NK-92 (cell line): ENCODE data around the gene GFRA3.
"Not testable (repeated sequence)": the region's sequence is repeated elsewhere in the genome, so short reads cannot be mapped to it uniquely, and the experiment has no call there.

Source experiments
- DNase-seq: peaks from one replicate; lab custom pipeline; 2025; ENCODE audit not compliant: unreplicated experiment; lab: John Stamatoyannopoulos, UW

Gene GFRA3, protein sequence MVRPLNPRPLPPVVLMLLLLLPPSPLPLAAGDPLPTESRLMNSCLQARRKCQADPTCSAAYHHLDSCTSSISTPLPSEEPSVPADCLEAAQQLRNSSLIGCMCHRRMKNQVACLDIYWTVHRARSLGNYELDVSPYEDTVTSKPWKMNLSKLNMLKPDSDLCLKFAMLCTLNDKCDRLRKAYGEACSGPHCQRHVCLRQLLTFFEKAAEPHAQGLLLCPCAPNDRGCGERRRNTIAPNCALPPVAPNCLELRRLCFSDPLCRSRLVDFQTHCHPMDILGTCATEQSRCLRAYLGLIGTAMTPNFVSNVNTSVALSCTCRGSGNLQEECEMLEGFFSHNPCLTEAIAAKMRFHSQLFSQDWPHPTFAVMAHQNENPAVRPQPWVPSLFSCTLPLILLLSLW

DNA sequence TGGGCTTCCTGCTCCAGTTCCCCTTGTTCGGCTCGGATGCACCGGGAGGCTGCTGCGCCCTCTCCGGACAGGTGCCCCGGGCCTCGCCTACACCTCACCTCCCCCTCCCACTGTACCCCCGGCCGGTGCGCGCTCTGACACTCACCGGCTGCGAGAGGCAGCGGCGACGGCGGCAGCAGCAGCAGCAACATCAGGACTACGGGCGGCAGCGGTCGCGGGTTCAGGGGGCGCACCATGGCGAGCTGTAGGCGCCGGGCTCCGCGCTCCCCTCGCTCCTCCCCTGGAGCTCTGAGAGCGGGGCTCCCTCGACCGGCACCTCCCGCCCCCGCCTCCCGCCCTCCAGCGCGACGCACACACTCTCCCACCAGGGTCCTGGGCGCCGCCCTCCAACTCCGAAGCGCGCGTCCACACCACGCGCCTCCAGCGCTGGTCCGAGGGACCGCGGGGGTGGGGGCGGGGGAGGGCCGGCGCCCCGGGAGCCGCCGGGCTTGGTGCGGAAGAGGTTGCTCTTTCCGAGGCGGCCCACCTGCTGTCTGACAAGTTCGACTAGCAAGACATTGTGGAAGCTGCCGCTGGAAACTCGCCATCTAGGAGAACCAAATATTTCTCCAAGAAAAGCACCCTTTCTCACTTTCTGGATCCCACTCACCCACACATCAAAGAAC is at the start of gene GFRA3:
Gene GFRA3, minus strand, starts transcription at position 433 of the 665 bp plus-strand sequence. Its CDS starts 197 bp downstream, at position 236.
- DNase-seq = no peak

DNA sequence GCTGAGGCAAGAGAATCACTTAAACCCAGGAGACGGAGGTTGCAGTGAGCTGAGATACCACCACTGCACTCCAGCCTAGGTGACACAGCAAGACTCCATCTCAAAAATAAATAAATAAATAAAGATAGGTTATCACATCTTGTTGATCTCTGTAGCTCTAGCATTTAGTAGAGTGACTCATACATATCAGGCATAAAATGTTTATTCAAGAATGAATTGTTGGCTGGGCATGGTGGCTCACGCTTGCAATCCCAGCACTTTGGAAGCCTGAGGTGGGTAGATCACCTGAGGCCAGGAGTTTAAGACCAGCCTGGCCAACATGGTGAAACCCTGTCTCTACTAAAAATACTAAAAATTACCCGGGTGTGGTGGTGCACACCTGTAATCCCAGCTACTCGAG is 43.8 kb upstream of the GFRA3 start:
- not testable (repeated sequence) for DNase-seq

DNA sequence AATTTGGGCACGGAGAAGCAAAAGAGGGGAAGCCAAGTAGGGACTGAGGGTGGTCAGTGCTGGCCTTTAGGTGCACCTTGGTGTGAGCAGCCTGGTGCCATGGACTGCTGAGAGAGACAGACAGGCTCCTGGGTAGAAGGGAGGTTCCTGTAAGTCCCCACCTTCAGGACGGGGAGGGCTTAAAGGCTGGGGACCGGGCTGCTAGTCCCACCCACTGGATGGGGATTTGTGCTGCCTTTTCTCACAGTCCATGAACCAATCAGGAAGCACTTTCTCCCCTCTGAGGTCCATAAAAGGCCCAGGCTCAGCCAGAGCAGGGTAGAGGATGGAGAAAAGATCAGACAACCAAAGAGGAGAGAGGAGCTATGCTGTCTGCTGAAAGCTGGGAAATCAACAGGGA is 41.9 kb upstream of the GFRA3 start:
- no peak for DNase-seq

DNA sequence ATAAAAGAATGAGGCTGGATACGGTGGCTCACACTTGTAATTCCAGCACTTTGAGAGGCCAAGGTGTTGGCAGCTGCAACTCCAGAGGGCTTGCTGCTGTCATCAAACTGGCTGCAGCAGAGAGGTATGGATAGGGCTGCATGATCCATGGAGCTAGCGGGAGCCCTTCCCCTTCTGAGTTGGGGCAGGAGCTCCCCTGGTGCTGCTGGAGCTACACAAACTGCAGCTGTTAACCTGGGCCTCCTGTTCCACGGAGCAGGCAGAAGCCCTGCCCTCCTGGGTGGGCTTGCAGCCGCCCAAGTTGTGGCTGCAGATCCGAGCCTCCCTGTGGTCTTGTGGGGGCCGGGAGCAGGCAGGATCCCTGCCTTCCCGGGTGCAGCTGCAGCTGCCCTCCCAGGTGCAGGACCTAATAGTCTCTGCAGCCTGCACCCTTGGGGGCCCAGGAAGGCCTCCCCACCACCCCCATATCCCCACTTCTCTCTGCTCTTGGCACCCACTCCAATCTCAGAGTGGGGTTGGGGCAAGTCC is 41.4 kb upstream of the GFRA3 start:
- no peak for DNase-seq

DNA sequence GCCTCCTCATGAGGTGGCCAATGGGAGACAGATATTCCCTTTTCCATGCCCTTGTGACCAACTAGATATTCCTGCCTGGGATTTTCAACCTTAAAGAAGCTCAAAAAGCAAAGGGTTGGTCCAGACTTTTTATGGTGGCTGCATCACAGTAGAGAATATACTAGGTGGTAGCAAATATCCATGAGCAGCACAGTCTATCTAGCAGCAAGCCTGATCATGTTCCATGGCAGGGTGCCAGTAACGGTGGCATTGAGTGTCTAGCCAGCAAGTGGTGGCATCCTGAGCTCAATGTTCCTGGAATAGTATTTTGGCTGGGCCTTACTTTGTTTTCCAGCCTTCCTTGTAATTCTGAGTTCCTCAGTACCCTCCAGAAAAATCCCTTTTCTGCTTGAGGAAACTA is 31.4 kb upstream of the GFRA3 start:
- DNase-seq = no peak

DNA sequence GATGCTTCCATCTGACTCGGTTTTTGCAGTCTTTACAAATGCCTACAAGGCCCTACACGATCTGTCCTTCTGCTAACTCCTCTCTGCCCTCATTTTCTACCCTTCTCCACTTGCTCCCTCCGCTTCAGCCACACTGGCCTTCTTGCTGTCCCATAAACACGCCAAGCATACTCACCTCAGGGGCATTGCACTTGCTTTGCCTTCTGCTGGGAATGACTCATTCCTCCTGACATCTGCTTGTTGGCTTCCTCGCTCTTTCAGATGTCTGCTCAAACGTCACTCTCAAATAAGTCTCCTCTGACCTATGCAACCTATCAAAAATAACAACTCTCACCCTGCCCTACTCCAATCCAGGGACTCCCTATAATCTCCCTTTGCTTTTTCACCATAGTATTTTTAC is 29.0 kb upstream of the GFRA3 start:
- DNase-seq = no peak

DNA sequence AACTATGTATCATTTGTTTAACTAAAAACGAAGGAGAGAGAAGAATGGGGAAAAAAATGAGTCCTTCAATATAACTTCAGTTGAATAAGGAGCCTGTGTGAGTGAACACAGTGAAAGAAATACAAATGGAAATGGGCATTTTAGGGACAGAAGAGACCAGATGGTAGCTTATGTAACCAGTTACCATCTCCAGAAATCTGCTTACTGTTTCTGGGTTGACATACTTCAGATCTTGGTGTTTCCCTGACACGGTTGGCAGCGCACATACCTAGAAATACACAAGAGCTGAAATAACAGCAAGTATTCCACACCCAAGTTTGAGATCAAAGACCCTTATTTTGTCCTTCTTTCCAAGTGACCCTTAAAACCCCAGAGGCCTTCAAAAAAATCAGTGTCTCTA is 14.9 kb upstream of the GFRA3 start:
- DNase-seq = no peak

DNA sequence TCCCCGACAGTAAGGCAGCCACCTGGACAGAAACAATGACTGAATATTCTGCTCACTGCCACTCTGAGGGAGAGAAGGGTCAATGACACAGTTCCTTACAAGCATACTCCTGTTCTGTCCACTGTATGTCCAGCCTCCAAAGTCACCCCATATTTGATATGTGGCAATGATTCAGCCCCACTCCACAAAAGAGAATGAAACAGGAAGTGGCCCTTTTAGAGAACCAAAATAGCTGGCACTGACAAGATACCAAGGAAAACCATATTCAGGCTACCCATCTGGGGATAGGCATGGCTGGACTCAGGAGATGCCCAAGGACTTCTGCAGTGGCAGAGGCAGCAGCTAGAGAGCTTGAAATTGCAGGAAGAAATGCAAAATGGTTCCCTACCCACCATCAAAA is 12.8 kb upstream of the GFRA3 start:
- DNase-seq = no peak

DNA sequence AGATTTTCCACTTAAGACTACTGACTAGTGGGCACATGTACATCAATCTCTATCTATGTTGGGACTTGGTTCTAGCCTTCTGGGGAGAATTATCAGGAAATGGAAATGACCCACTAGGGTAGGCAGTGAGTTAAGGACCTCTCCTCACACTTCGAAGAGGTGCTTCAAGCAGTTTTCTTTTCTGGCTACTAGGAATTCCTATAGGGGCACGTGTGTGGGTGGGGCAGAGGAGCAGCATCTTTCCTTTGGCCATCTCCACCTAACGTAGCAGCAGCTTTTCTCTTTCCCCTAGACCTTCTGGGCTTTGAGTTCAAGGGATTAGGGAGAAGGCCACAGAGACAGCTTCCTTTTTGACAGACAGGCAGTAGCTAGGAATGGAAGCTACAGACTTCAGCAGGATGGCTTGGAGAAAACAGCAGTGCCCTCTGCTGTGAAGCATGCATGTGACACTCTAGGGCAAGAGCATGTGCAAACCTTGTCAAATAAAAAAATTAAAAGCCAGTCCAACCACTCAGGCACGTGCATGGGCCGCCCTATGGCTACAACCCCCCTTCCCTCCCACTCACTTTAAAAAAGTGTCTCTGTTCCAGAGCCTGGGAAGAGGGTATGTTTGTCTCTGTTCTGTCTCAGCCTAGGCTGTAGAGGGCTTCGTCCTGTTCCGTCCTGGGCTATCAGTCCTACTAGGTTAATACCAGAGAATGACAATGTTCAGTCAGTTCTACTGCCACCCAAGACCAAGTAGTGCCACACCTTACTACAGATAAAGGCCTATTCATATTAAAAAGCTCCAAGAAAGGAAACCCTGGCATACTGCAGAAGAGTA is 8.7 kb upstream of the GFRA3 start:
- no peak for DNase-seq

DNA sequence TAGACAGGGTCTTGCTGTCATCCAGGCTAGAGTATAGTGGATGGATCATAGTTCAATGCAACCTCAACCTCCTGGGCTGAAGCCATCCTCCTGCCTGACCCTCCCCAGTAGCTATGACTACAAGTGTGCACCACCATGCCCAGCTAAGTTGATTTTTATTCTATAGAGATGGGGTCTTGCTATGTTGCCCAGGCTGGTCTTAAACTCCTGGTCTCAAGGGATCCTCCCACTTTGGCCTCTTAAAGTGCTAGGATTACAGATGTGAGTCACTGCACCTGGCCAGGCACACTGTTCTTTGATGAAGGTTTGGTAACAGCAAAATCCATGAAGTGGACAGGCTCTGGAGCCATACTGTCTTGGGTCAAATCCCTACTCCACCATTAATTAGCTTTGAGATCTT is 6.5 kb upstream of the GFRA3 start:
- no peak for DNase-seq

DNA sequence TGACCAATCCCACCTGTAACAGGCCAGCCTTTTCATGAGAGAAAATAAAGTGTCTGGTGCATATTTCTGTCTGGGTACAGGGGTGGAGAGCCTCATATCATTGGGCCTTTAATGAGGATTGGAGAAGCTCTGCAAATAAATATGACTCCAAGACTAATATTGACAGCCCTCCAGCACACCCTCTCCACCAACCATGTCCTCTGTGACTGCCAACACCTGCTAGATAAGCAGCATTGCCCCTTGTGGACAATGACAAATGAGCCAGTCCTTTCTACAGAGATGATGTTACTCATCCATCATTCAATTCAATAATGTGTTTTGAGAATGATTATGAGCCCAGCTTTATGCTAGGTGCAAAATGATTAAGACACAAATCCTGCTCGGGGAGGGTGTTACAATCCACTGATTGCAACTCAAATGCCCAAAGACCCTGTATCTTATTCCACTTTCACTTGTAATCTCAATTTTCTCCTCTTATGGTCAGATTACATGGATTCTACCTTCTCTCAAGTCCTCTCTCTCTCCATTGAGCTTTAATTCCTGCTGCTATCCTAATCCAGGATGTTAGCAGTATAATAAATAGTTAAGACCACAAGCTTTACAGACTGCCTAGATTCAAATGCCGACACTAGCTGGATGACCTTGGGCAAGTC is 2.1 kb upstream of the GFRA3 start:
- no peak for DNase-seq

DNA sequence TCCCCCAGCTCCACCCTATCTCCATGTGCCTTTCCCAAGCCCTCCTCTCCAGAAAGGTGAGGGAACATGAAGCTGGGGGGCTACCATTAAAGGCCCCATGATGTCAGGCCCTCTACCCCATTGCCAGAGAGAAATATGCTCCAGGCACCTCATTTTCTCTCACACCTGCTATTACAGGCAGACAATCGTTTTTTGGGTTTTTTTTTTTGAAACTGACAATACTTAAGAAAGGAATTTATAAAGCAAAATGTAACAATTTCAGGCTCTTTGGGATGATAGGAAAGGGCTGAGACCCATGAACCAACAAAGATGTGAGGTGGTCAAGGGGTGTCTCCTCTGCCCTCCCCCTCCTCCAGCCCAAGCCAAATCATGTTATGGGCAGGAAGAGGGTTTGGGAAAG is 1.5 kb upstream of the GFRA3 start:
- no peak for DNase-seq

DNA sequence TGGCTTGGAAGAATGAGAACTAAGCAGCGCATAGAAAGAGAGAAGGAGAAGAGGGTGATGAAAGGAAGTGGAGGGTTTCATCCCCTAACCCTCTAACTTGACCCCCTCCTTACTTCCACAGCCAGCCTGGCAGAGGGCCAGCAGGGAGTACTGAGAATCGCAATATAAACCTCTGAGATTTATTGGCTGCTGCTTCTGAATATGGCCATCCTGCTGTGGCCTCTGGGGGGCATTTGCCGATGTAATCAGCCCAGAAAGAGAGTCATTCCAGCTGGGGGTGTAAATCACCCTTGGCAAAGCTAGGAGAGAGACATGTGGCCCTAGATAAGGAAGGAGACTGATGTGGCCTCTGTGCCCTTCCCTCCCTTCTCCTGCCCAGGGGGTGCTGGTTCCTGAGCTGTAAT is 960 bp upstream of the GFRA3 start:
- DNase-seq = no peak

DNA sequence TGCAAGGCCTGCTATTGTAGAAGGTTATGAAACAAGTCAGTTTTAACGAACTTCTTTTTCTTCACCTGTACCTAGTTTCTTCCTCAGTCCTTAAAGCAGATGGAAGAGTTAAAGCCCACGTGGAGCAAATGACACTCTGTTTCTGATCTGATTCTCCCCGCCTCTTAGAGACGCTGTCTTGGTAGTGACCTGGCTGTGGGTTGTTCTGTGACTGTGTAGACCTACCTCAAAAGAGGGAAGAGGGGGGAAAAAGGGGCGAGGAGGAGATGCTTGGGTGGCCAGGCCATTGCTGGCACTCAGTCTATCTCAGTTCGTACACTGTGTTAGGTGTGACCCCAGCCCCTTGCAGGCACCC is 610 bp downstream of the GFRA3 start:
- DNase-seq = no peak

DNA sequence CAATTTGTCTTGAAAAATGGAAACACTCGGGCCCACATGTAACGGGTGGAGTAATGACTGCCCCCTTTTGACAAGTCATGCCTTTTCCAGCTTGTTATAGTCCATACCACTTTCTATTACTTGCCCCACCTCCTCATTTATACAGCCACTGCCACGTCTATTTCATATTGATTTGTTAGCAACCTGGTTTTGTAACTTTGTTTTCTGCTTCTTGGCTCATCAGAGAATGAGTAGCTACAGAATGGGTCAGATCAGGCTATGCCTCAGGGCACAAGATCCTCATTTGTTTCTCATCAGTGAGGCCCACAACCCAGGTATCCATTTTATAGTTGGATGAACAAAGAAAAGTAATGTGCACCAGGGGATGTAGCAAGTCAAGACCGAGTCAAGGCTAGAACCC is 1.7 kb downstream of the GFRA3 start:
- no peak for DNase-seq

DNA sequence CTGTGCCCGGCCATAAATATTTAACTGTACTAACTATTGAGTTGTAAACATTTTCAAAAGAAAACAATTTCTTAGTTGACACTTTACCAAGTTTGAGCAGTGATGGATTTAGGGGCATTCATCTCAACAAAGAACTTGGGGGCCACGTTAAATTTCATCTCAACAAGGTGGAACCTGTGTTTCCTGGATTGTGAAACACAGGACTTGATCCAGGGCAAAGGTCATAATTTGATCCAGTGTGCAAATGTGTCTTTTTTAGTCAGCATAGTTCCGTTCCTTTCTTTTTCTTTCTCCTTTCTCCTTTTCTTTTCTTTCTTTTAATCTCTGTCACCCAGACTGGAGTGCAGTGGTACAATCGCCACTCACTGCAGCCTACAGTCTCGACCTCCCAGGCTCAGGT is 3.1 kb downstream of the GFRA3 start:
- no peak for DNase-seq

DNA sequence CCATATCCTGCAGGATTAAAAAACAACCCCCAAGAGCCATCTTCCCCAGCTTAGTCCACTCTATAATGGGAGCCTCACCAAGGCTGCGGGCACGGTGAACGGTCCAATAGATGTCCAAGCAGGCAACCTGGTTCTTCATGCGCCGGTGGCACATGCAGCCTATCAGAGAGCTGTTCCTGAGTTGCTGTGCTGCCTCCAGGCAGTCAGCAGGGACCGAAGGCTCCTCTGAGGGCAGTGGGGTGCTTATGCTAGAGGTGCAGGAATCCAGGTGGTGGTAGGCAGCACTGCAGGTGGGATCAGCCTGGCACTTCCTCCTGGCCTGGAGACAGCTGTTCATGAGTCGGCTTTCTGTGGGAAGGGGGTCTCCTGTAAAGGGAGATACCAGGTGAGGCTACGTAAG is 10.2 kb downstream of the GFRA3 start:
- no peak for DNase-seq

DNA sequence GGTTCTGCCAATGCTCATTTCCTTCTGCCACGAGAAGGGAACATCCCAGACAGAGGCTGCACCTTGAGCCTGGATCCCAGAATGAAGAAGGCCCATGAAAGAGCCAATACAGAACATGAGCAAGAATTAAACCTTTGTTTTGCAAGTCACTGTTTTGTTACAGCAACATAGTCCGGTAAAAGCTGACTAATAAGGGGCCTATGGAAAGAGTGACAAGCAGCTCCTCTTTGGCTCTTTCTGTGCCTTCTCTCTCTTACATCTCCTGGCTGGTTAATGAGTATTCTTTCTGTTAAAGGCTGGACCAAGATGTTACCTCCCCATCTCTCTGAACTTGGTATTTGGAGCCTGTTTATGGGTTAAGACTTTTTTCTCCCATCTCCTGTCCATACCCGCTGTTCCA is 10.8 kb downstream of the GFRA3 start:
- DNase-seq = no peak

DNA sequence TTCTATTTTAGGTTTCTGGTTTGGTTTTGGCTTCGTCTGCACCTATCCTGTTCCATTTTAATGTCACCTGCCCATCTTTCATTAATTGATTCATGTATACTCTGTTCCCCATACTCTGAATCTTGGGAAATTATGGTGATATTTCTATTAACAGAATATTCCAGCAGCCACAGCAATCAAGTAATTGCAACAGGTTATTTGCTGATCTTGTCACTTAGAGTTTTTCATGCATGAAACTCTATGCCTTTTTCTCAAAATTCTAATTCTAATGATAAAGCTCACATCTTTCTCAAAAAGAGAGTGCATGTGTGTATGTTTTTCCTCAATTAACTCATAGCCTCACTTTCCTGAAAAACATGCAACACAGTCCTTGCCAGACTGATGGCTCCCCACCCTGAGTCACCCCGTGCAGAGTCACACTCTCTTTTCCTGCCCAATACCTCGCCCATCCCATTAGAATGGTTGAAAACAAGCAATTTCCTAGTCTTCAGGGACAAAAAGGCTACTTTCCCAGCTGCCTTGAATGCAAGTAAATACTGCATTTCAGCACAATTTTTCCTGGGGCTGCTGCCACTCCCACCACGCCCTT is 15.6 kb downstream of the GFRA3 start:
- no peak for DNase-seq

DNA sequence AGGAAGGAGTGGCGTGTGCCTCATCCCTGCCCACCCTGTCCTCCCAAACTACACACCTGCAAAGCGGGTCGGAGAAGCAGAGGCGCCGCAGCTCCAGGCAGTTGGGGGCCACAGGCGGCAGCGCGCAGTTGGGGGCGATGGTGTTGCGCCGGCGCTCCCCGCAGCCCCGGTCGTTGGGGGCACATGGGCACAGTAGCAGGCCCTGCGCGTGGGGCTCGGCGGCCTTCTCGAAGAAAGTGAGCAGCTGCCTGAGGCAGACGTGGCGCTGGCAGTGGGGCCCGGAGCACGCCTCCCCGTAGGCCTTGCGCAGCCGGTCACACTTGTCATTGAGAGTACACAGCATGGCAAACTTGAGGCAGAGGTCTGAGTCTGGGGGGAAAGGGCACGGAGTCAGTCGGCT is 16.8 kb downstream of the GFRA3 start:
- DNase-seq = no peak

DNA sequence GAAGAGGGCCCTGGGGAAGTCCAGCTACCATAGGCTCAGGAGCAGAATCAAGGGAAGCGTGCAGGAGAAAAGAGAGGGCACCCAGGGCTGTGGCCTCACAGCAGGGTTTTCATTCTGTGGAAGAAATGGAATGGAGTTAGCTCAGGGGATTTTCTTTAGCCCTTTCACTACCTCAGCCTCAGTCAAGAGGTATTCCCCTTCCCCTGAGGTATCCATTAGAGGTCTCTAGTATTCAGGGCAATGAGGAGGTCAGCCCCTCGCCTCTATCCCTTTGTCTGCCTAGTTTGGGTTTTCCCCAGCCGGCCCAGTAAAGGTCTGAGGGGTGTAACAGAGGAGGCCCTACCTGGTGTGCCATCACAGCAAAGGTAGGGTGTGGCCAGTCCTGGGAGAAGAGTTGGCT is 21.5 kb downstream of the GFRA3 start:
- no peak for DNase-seq
